Kidney (tissue), 14 donors: ENCODE data around the gene DPM2. TPM values are rescaled to one million over a fixed set of nuclear protein-coding genes. Genes with fewer than 3 reads are reported as not detected.

Experiments used
- DNase-seq, 5 donors: peaks; one replicate each; pipeline ENCODE4 v3.0.0-alpha.2; 2013 to 2020
- FAIRE-seq: peaks from 2 replicates; lab custom pipeline; 2012; peaks lifted over from hg19 to GRCh38; lab: Jason Lieb, UNC
- H3K27ac ChIP-seq, 2 donors: one replicate each; pipeline ENCODE4 v1.7.0; 2013; ENCODE audit warnings: low read depth in 2 of 2, low read length in 2 of 2, inconsistent platforms in 1 of 2
- H3K27me3 ChIP-seq: one replicate; pipeline ENCODE4 v1.7.1; 2013; ENCODE audit warnings: low read length, inconsistent platforms; ENCODE audit not compliant: control insufficient read depth, insufficient read depth
- H3K36me3 ChIP-seq, 3 donors: one replicate each; pipeline versions ENCODE4 v1.7.0 to v1.7.1; 2013; ENCODE audit warnings: low read length in 3 of 3, control low read depth in 1 of 3, inconsistent platforms in 1 of 3; ENCODE audit not compliant: insufficient read depth in 3 of 3, control insufficient read depth in 2 of 3
- H3K4me1 ChIP-seq, 3 donors: one replicate each; pipeline versions ENCODE4 v1.7.0 to v1.7.1; 2013; ENCODE audit warnings: low read length in 3 of 3, inconsistent platforms in 1 of 3, low read depth in 1 of 3; ENCODE audit not compliant: control insufficient read depth in 2 of 3, insufficient read depth in 2 of 3
- H3K4me3 ChIP-seq, 3 donors: one replicate each; pipeline versions ENCODE4 v1.7.0 to v1.8.1; 2013; ENCODE audit warnings: low read length in 3 of 3, control low read depth in 1 of 3, inconsistent platforms in 1 of 3
- H3K9ac ChIP-seq, 3 donors: one replicate each; pipeline versions ENCODE4 v1.7.0 to v1.7.1; 2013; ENCODE audit warnings: low read length in 3 of 3, control low read depth in 1 of 3, inconsistent platforms in 1 of 3
- H3K9me3 ChIP-seq, 3 donors: one replicate each; pipeline versions ENCODE4 v1.7.0 to v1.7.1; 2013; ENCODE audit warnings: low read length in 3 of 3, control low read depth in 1 of 3, inconsistent platforms in 1 of 3; ENCODE audit not compliant: control insufficient read depth in 2 of 3, insufficient read depth in 1 of 3
- CTCF ChIP-seq: IDR thresholded peaks from 3 replicates; pipeline ENCODE4 v1.5.1; 2012; ENCODE audit warnings: mild to moderate bottlenecking, moderate library complexity, borderline replicate concordance; ENCODE audit not compliant: insufficient read depth; ENCODE audit errors: extremely low read depth
- intact Hi-C: fragments of 100-400 bp; cut with DNase I; formaldehyde crosslinking; loops from one replicate; pipeline ENCODE4 v1.11.1; 2022
- polyA plus RNA-seq: library from polyadenylated mRNA; stranded (reverse); fragments of 350-450 nt; fragmentation: Illumina TruSeq; extraction: RNeasy Lipid Tissue Mini Kit (QIAGEN cat#74804); gene quantifications from one replicate; pipeline ENCODE4 v1.2.3, GENCODE V29; 2014; ENCODE audit warnings: low read depth, low replicate concordance; ENCODE audit not compliant: insufficient read depth
- total RNA-seq: library from RNA; stranded (reverse); fragmentation: NEBNext Ultra II Directional; extraction: Animal tissue kit (Norgen Biotek cat#: 25700); gene quantifications from one replicate; pipeline ENCODE4 v1.2.1, GENCODE V29; 2021
- donor health status: control.
- donor health status: control.
- donor health status: control.
- donor health status: control.
- donor health status: control.
- donor health status: DM: yes; HTN: yes; CAD: no.
- donor health status: Normal renal cell carcinoma (clear cell type).

Gene DPM2
- total and polyA plus RNA-seq, 2 donors from 2014 or later = 42.8 to 70.0 TPM

GRCh38 chr9:127915325-127915752 lies 22.3 kb downstream of the DPM2 start:
- DNase-seq = peak in 2 of 5 donors; percentile 50 to 76
- Histone ChIP-seq H3K9me3 (no peaks in the 10 kb centered on the region), H3K9ac (no peak overlapping the region), H3K27me3 (no peaks in the 10 kb centered on the region), H3K4me3 (no peak overlapping the region), H3K36me3 (no peaks in the 10 kb centered on the region), H3K4me1 (peaks cover 0 to 20% (median 0%) of the 10 kb centered on the region in 3 donors), H3K27ac (peak overlapping the region in 1 of 2 donors; percentile 37)
- intact Hi-C loops = no loop called here
- TF ChIP-seq CTCF = no peak
- FAIRE-seq = no peak

DNA sequence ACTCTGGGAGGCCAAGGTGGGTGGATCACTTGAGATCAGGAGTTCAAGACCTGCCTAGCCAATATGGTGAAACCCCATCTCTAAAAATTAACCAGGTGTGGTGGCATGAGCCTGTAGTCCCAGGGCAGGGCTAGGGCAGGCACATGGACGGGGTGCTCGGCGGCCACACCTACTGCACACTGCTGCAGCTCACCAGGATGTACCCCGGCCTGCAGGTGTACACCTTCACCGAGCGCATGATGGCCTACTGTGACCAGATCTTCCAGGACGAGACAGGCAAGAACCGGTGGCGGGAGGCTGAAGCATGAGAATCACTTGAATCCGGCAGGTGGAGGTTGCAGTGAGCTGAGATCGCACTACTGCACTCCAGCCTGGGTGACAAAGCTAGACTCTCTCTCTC lies 24.0 kb downstream of the DPM2 start:
- H3K27ac ChIP-seq = no peak overlapping the region
- no peak for FAIRE-seq
- no peaks in the 10 kb centered on the region for H3K27me3 ChIP-seq
- H3K36me3 ChIP-seq = no peaks in the 10 kb centered on the region
- peaks cover 0 to 16% (median 0%) of the 10 kb centered on the region in 3 donors for H3K4me1 ChIP-seq
- intact Hi-C loops = no loop called here
- H3K4me3 ChIP-seq = no peak overlapping the region
- no peaks in the 10 kb centered on the region for H3K9me3 ChIP-seq
- no peak overlapping the region for H3K9ac ChIP-seq
- peak in 1 of 5 donors; percentile 61 for DNase-seq
- no peak for TF ChIP-seq CTCF

DNA sequence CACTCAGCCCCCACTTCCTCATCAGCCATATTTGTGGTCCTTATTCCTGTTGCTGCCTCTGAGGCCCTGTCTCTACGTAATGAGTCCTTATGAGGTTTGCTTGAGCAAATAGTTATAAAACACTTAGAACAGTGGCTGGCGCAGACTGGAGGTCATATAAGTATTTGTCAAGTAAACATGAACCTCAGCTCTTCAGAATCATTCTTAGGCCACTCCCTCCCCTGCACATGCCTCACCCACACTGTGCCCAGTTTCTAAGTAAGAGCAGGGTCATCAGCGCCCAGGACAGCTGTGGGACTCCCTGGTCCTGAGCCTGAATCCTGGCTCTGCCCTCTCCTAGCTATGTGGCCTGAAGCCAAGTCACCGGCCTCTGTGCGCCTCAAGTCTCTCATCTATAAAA lies 24.8 kb downstream of the DPM2 start:
- TF ChIP-seq CTCF = no peak

GRCh38 chr9:127912296-127912695 lies 25.4 kb downstream of the DPM2 start:
- intact Hi-C loops = no loop called here
- peaks cover 0 to 16% (median 0%) of the 10 kb centered on the region in 3 donors for H3K4me1 ChIP-seq
- H3K27me3 ChIP-seq = no peaks in the 10 kb centered on the region
- no peak for TF ChIP-seq CTCF
- H3K27ac ChIP-seq = no peak overlapping the region
- H3K36me3 ChIP-seq = no peaks in the 10 kb centered on the region
- no peak for FAIRE-seq
- no peak overlapping the region for H3K4me3 ChIP-seq
- no peaks in the 10 kb centered on the region for H3K9me3 ChIP-seq
- DNase-seq = peak in 2 of 5 donors; percentile 52 to 68
- no peak overlapping the region for H3K9ac ChIP-seq

More for the DNA sequence above, 24.8 kb downstream of the DPM2 start:
- Histone ChIP-seq H3K36me3 (no peaks in the 10 kb centered on the region), H3K4me3 (no peak overlapping the region), H3K27me3 (no peaks in the 10 kb centered on the region), H3K9ac (no peak overlapping the region), H3K27ac (no peak overlapping the region), H3K4me1 (peaks cover 0 to 16% (median 0%) of the 10 kb centered on the region in 3 donors), H3K9me3 (no peaks in the 10 kb centered on the region)
- DNase-seq (peak in 1 of 5 donors; percentile 28), FAIRE-seq (no peak)
- intact Hi-C loops = no loop called here
